OCI-LY7 (cell line): ENCODE results near the gene TMEM167A. TPM values are rescaled to one million over a fixed set of nuclear protein-coding genes. Genes with fewer than 3 reads are reported as not detected.

ENCODE experiments used
- BruUV-seq: library from RNA; stranded (reverse); fragments of 400-500 nt; replicated peaks from 2 replicates; lab custom pipeline; 2021; lab: Mats Ljungman, UMichigan
- CTCF ChIA-PET: fragments of 300-600 bp; sonication (Branson Sonifier 250); formaldehyde crosslinking; loops from one replicate; lab custom pipeline; 2022; ENCODE audit warnings: antibody characterized with exemption; ENCODE audit not compliant: unreplicated experiment; lab: Charles Lee
- POLR2A ChIA-PET: fragments of 300-600 bp; sonication (Branson Sonifier 250); formaldehyde crosslinking; loops from one replicate; lab custom pipeline; 2022; ENCODE audit warnings: antibody characterized with exemption; lab: Charles Lee
- DNase-seq: peaks from one replicate; pipeline ENCODE4 v3.0.0-alpha.2; 2015; ENCODE audit warnings: low spot score
- H2AFZ ChIP-seq: fragments of 200-600 bp; sonication (generic), shearing (Covaris generic); 2 replicates; pipeline ENCODE4 v1.6.1; 2014; ENCODE audit warnings: mild to moderate bottlenecking, antibody characterized with exemption, low read length, moderate library complexity
- H3K27ac ChIP-seq: fragments of 200-600 bp; sonication (generic); 2 replicates; pipeline ENCODE4 v1.5.1; 2014; ENCODE audit warnings: mixed run types, low read depth, mild to moderate bottlenecking, moderate library complexity, low read length, inconsistent platforms; ENCODE audit not compliant: poor library complexity, severe bottlenecking
- H3K36me3 ChIP-seq: fragments of 200-600 bp; sonication (generic); 2 replicates; pipeline ENCODE4 v1.6.1; 2014; ENCODE audit warnings: mild to moderate bottlenecking, antibody characterized with exemption, low read length, moderate library complexity, mixed read lengths; ENCODE audit not compliant: insufficient read depth
- H3K4me1 ChIP-seq: fragments of 200-600 bp; sonication (generic); 2 replicates; pipeline ENCODE4 v1.5.1; 2014; ENCODE audit warnings: mild to moderate bottlenecking, low read length; ENCODE audit not compliant: insufficient read depth, poor library complexity, severe bottlenecking
- H3K4me2 ChIP-seq: fragments of 200-600 bp; sonication (generic); 2 replicates; pipeline ENCODE4 v1.6.1; 2014; ENCODE audit warnings: mild to moderate bottlenecking, low read length
- H3K4me3 ChIP-seq: fragments of 200-600 bp; sonication (generic); 2 replicates; pipeline ENCODE4 v1.5.1; 2014; ENCODE audit warnings: mild to moderate bottlenecking, low read depth, low read length; ENCODE audit not compliant: poor library complexity, severe bottlenecking
- H3K79me2 ChIP-seq: fragments of 200-600 bp; sonication (generic); 2 replicates; pipeline ENCODE4 v1.6.1; 2016; ENCODE audit warnings: low read depth, mild to moderate bottlenecking, low read length, moderate library complexity, mixed read lengths; ENCODE audit not compliant: insufficient read depth
- H3K9me2 ChIP-seq: fragments of 200-600 bp; sonication (generic); 2 replicates; pipeline ENCODE4 v1.6.1; 2016; ENCODE audit warnings: mild to moderate bottlenecking, low read length, mixed read lengths; ENCODE audit not compliant: insufficient read depth
- H3K9me3 ChIP-seq: fragments of 200-600 bp; sonication (generic); 2 replicates; pipeline ENCODE4 v1.6.1; 2014; ENCODE audit warnings: mild to moderate bottlenecking, mixed run types, low read length, mixed read lengths
- H4K20me1 ChIP-seq: fragments of 200-600 bp; sonication (generic); 2 replicates; pipeline ENCODE4 v1.6.1; 2014; ENCODE audit warnings: mild to moderate bottlenecking, antibody characterized with exemption, low read length, moderate library complexity, mixed read lengths; ENCODE audit not compliant: insufficient read depth
- CTCF ChIP-seq: fragments of 200-600 bp; sonication (generic); conservative IDR thresholded peaks from 2 replicates; pipeline ENCODE4 v1.5.1; 2014; ENCODE audit warnings: mild to moderate bottlenecking, antibody characterized with exemption, low read length, moderate library complexity, mixed read lengths
- EZH2phosphoT487 ChIP-seq: fragments of 200-600 bp; sonication (generic); IDR thresholded peaks from 2 replicates; pipeline ENCODE4 v1.6.1; 2018; ENCODE audit warnings: low read depth, borderline replicate concordance, mild to moderate bottlenecking, mixed run types, antibody characterized with exemption, low read length, moderate library complexity, mixed read lengths
- intact Hi-C: fragments of 100-400 bp; cut with micrococcal nuclease; formaldehyde crosslinking; loops from one replicate; pipeline ENCODE4 v1.10.0; 2022; ENCODE audit not compliant: unreplicated experiment
- total RNA-seq, 2 experiments: library from RNA; depleted of rRNA in 1 of 2; stranded (reverse); fragments of >200 nt in 1 of 2; shearing (Covaris generic) in 1 of 2; gene quantifications; 2 replicates each; pipeline ENCODE4 v1.2.3, GENCODE V29; 2014 to 2022

The TMEM167A gene
- total RNA-seq, 2 experiments from 2014 or later, result 20.4 to 55.7 TPM

DNA sequence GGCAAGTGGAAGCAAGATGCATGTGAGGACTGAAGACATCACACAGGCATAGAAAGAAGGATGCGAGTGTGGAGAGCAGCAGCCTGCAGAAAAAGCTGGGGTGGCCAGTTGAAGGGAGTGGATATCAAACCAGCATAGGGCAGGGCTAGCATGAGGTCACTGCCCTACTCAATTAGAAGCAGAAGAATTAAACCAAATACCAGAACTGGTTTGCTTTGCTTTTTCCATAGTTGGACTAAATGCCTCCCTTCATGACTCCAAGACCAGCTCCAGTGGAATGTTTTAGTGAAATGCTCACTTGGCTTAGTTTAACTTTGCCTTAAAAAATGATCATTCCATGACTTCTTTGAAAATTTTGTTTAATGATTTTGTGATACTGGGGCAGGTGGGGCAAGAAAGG lies 45.8 kb downstream of the TMEM167A start:
- CTCF ChIA-PET, result no interaction called here
- no TSS peak for BruUV-seq
- POLR2A ChIA-PET, result interaction anchor here (0.9 kb wide), 1 partner anchor 19 kb away, joined by 4 read pairs; no protein-coding TSS in a partner anchor

GRCh38 chr5:83029912-83030311 lies 47.3 kb downstream of the TMEM167A start:
- ChIA-PET POLR2A (interaction anchor here (0.7 kb wide), 1 partner anchor 843 kb away, joined by 3 read pairs; no protein-coding TSS in a partner anchor), CTCF (no interaction called here)
- H3K4me1 ChIP-seq, result peaks cover 12% of the 10 kb centered on the region

More for the DNA sequence above, 45.8 kb downstream of the TMEM167A start:
- Histone ChIP-seq H4K20me1 (no peaks in the 10 kb centered on the region), H3K4me1 (peaks cover 12% of the 10 kb centered on the region), H3K9me3 (no peaks in the 10 kb centered on the region), H2AFZ (no peak overlapping the region), H3K79me2 (no peaks in the 10 kb centered on the region), H3K27ac (no peak overlapping the region), H3K4me3 (no peak overlapping the region), H3K4me2 (no peak overlapping the region), H3K36me3 (no peaks in the 10 kb centered on the region), H3K9me2 (no peaks in the 10 kb centered on the region)
- no peak for DNase-seq
- TF ChIP-seq CTCF (no peak), EZH2phosphoT487 (no peak)
- intact Hi-C loops, result no loop called here

More at GRCh38 chr5:83029912-83030311, 47.3 kb downstream of the TMEM167A start:
- BruUV-seq, result no TSS peak
- intact Hi-C loops, result no loop called here
- Histone ChIP-seq H3K79me2 (no peaks in the 10 kb centered on the region), H2AFZ (no peak overlapping the region), H3K4me2 (no peak overlapping the region), H3K36me3 (no peaks in the 10 kb centered on the region), H3K9me2 (no peaks in the 10 kb centered on the region), H3K27ac (no peak overlapping the region), H3K4me3 (no peak overlapping the region), H3K9me3 (no peaks in the 10 kb centered on the region), H4K20me1 (no peaks in the 10 kb centered on the region)
- TF ChIP-seq EZH2phosphoT487 (no peak), CTCF (no peak)
- DNase-seq, result no peak
